Erythroblast (primary cell): Measurements from ENCODE around the gene LAMB3.
"Not testable (repeated sequence)": the region's sequence is repeated elsewhere in the genome, so short reads cannot be mapped to it uniquely, and the experiment has no call there.

Experiments
- DNase-seq, 2 experiments: peaks; one replicate each; lab custom pipeline; 2025; lab: John Stamatoyannopoulos, UW
- GATA1 ChIP-seq: IDR thresholded peaks from 2 replicates; pipeline ENCODE4 v1.6.1; 2011; ENCODE audit warnings: low read depth, mild to moderate bottlenecking, control low read depth, low read length, moderate library complexity
- POLR2A ChIP-seq: IDR thresholded peaks from 2 replicates; pipeline ENCODE4 v1.6.1; 2011; ENCODE audit warnings: mild to moderate bottlenecking, low read length

LAMB3 gene

DNA sequence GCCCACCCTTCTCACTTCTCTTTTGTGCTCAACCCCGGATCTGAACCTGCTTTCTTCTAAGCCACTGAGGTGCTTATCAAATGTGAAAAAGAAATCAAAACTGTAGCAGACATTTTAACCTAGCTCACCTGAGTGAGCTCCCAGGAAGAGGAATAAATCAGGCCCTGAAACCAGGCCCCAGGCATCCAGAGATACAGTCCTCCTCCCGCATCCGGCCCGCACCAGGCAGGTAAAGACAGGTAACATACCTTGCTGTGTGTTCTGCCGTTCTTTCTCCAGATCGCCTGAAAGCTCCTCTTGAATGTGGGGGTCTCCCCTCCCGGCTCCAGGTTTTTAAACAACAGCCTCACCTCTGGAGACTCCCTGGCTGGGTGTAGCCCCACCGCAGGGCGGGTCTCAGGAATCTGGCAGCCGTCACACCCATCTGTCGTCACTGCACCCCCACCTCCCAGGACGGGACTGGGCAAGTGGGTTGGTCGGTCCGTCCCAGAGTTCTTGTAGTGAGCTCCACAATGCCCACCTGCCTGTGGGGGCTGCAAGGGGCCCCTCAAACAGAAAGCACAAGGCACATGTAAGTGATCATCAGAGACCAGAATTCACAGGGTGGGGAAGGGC, at the start of gene LAMB3:
TSS of gene LAMB3 (minus strand) at position 305 of the 615 bp plus-strand sequence. CDS start 1,481 bp downstream, outside the sequence.
- DNase-seq: peak in 1 of 2 experiments; percentile 52
- no peak for TF ChIP-seq POLR2A
- TF ChIP-seq GATA1: no peak

GRCh38 chr1:209700686-209701085, 48.5 kb upstream of the LAMB3 start:
- DNase-seq: not testable (repeated sequence)

DNA sequence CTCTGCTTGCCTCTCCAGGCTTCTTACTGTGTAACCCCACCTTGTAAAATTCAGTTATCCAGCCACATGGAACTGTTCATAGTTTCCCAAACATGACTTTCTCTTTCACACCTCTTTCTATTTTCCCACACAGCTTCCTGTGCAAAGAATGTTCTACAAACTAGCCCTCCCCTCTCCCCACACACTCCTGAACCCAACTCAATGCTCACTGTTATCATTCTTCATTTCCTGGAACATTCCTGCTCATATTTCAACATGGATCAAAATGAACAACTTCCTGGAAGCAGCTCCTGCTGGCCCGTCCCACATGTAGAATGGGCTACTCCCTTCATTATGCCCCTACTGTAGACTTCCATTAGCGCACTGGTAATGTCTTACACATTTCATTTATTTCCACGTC, 44.9 kb upstream of the LAMB3 start:
- no peak for DNase-seq
- no peak for TF ChIP-seq POLR2A

- DNase-seq: no peak
- TF ChIP-seq GATA1 (no peak), POLR2A (no peak)
Measured at GRCh38 chr1:209696673-209697072, 44.4 kb upstream of the LAMB3 start.

GRCh38 chr1:209692745-209693504, 40.7 kb upstream of the LAMB3 start:
- DNase-seq: peak; percentile 71 to 87
- TF ChIP-seq POLR2A (no peak), GATA1 (no peak)

GRCh38 chr1:209692296-209692695, 40.1 kb upstream of the LAMB3 start:
- no peak for DNase-seq
- TF ChIP-seq POLR2A: no peak
- TF ChIP-seq GATA1: no peak

DNA sequence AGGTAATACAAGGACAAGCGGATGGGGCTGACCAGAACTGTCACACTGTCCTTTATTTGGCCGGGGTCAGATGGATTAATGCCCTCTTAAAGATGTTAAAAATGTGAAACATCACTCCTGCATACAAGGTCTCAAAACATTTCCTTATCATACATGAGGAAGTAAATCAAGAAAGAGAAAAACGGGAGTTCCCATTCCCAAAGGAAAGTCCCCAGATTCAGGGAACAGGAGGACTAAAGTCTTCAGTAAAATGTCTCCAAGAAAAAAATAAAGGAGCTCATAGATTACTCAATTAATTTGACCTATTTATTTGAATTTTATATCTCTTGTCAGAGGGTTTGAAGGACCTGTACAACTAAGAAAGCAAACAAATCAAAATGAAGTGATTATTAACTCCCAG, 39.0 kb upstream of the LAMB3 start:
- TF ChIP-seq GATA1: no peak
- TF ChIP-seq POLR2A: no peak
- no peak for DNase-seq

DNA sequence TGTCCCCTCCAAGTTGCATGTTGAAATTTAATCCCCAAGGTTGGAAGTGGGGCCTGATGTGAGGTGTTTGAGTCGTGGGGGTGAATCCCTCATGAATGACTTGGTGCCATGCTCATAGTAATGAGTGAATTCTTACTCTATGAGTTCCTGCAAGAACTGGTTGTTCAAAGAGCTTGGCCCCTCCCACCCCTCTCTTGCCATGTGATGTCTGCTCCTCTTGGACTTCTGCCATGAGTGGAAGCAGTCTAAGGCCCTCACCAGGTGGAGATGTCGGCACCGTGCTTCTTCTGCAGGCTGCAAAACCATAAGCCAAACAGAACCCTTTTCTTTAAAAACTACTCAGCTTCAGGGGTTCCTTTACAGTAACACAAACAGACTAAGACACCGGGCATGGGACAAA, 37.3 kb upstream of the LAMB3 start:
- TF ChIP-seq GATA1: no peak
- no peak for TF ChIP-seq POLR2A

GRCh38 chr1:209688746-209689234, 36.6 kb upstream of the LAMB3 start:
- TF ChIP-seq GATA1 (no peak), POLR2A (no peak)

More for the DNA sequence above, 37.3 kb upstream of the LAMB3 start:
- DNase-seq: peak; percentile 64 to 72

DNA sequence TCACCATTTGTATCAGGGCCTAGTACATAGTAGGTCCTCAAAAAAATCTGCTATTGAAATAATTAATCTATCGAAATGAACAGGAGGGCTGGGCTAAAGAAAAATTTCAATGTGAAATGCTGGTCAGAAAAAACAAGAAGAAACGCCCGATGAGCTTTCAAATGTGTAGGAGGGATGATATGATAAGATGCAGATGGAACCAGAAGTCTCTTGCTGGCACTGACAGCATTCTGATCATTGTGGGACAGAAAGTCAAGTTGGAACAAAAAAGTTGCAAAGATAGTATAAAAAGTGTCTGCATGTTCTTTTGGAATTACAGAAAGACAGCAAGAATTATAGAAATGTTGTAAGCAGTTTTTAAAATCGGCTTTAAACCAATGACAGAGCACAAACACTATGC, 34.1 kb upstream of the LAMB3 start:
- DNase-seq: peak; percentile 51 to 67
- TF ChIP-seq GATA1 (no peak), POLR2A (no peak)

More at GRCh38 chr1:209688746-209689234, 36.6 kb upstream of the LAMB3 start:
- DNase-seq: peak; percentile 70 to 79

GRCh38 chr1:209685821-209686220, 33.6 kb upstream of the LAMB3 start:
- TF ChIP-seq GATA1 (no peak), POLR2A (no peak)
- DNase-seq: no peak

- TF ChIP-seq GATA1: no peak
- TF ChIP-seq POLR2A: no peak
Measured at GRCh38 chr1:209678981-209679539, 26.8 kb upstream of the LAMB3 start.

GRCh38 chr1:209675565-209676154, 23.4 kb upstream of the LAMB3 start:
- DNase-seq: peak; percentile 57 to 64
- TF ChIP-seq POLR2A (no peak), GATA1 (no peak)

More at GRCh38 chr1:209678981-209679539, 26.8 kb upstream of the LAMB3 start:
- no peak for DNase-seq

- peak; percentile 83 for DNase-seq
- TF ChIP-seq GATA1 (no peak), POLR2A (peak; percentile 34)
Measured at GRCh38 chr1:209674957-209675564, 22.8 kb upstream of the LAMB3 start, which contains the start of gene G0S2. G0S2 (plus strand) TSS chr1:209675412; CDS start chr1:209675685, 273 bp downstream.
